GM10248 (cell line): Measurements from ENCODE around the gene PSMC6.
"Not testable (repeated sequence)": the region's sequence is repeated elsewhere in the genome, so short reads cannot be mapped to it uniquely, and the experiment has no call there.

Experiments
- CTCF ChIA-PET: fragments of 300-600 bp; sonication (Branson Sonifier 250); formaldehyde crosslinking; extraction: SDS; loops from one replicate; lab custom pipeline; 2021; ENCODE audit warnings: antibody characterized with exemption; lab: Yijun Ruan, JAX
- POLR2A ChIA-PET: fragments of 350-650 bp; sonication (Branson Sonifier 250); formaldehyde crosslinking; extraction: SDS; loops from one replicate; lab custom pipeline; 2020; ENCODE audit warnings: antibody characterized with exemption; lab: Yijun Ruan, JAX
- DNase-seq: peaks from one replicate; pipeline ENCODE4 v3.0.0; 2012; ENCODE audit errors: extremely low spot score
- CTCF ChIP-seq: IDR thresholded peaks from 2 replicates; pipeline ENCODE4 v1.5.1; 2012; ENCODE audit warnings: mild to moderate bottlenecking, low read depth; ENCODE audit errors: extremely low read depth, missing control alignments, control extremely low read depth

The PSMC6 gene

GRCh38 chr14:52706286-52706685 is 714 bp upstream of the PSMC6 start:
- DNase-seq: peak; percentile 18
- TF ChIP-seq CTCF: no peak
- ChIA-PET POLR2A (no interaction called here), CTCF (no interaction called here)

GRCh38 chr14:52711666-52712065 is 4.7 kb downstream of the PSMC6 start:
- ChIA-PET POLR2A (interaction anchor here (1.1 kb wide), 1 partner anchor 159 kb away, joined by 3 read pairs; the partner anchor contains the start of genes GPR137C and TXNDC16), CTCF (interaction anchor here (0.8 to 4.1 kb wide), 4 partner anchors 8 to 14 kb away, joined by 3 to 20 read pairs (median 4); no protein-coding TSS in a partner anchor)
- no peak for TF ChIP-seq CTCF
- DNase-seq: no peak

GRCh38 chr14:52716155-52716554 is 9.2 kb downstream of the PSMC6 start:
- ChIA-PET POLR2A (no interaction called here), CTCF (interaction anchor here (1.5 to 1.7 kb wide), 4 partner anchors 9 to 14 kb away, joined by 3 to 5 read pairs (median 4); partner anchors contain the start of genes PSMC6 and STYX)
- TF ChIP-seq CTCF: no peak
- DNase-seq: no peak

- POLR2A ChIA-PET: interaction anchor here (0.6 kb wide), 1 partner anchor 9 kb away, joined by 7 read pairs; no protein-coding TSS in a partner anchor
- CTCF ChIA-PET: interaction anchor here (0.9 to 4.1 kb wide), 5 partner anchors 11 to 26 kb away, joined by 4 to 20 read pairs (median 4); no protein-coding TSS in a partner anchor
- TF ChIP-seq CTCF: no peak
- no peak for DNase-seq
Observed at GRCh38 chr14:52723514-52724359, 16.7 kb downstream of the PSMC6 start.

GRCh38 chr14:52724360-52724644 is 17.3 kb downstream of the PSMC6 start:
- DNase-seq: no peak
- TF ChIP-seq CTCF: no peak
- ChIA-PET CTCF (interaction anchor here (1.6 to 4.1 kb wide), 2 partner anchors 12 to 17 kb away, joined by 4 to 20 read pairs; no protein-coding TSS in a partner anchor), POLR2A (no interaction called here)

GRCh38 chr14:52727509-52727908 is 20.5 kb downstream of the PSMC6 start:
- CTCF ChIA-PET: interaction anchor here (1.0 to 2.2 kb wide), 3 partner anchors 11 to 15 kb away, joined by 3 to 6 read pairs (median 5); no protein-coding TSS in a partner anchor
- POLR2A ChIA-PET: interaction anchor here (0.6 kb wide), 1 partner anchor 18 kb away, joined by 3 read pairs; no protein-coding TSS in a partner anchor
- not testable (repeated sequence) for DNase-seq

- POLR2A ChIA-PET, DNase-seq: not testable (repeated sequence)
- CTCF ChIA-PET: interaction anchor here (1.1 to 1.9 kb wide), 3 partner anchors 12 to 31 kb away, joined by 3 to 6 read pairs (median 3); no protein-coding TSS in a partner anchor
Observed at GRCh38 chr14:52729035-52729434, 22.0 kb downstream of the PSMC6 start.
